HCT116 (cell line): ENCODE data around the gene PRELID2. TPM values are rescaled to one million over a fixed set of nuclear protein-coding genes. Genes with fewer than 3 reads are reported as not detected.

ENCODE experiments used
- ATAC-seq: fragments of 200-7000 bp; cut with Tn5 transposase; 2 replicates; pipeline ENCODE4 v1.9.1; 2020; ENCODE audit warnings: mild to moderate bottlenecking, moderate library complexity
- BruUV-seq: library from RNA; stranded (reverse); fragments of 400-500 nt; replicated peaks from 2 replicates; lab custom pipeline; 2021; lab: Mats Ljungman, UMichigan
- CTCF ChIA-PET: fragments of 300-600 bp; sonication (Branson Sonifier 250); formaldehyde crosslinking; loops from one replicate; lab custom pipeline; 2021; ENCODE audit warnings: antibody characterized with exemption; lab: Charles Lee
- POLR2A ChIA-PET: fragments of 300-600, 350-600 bp; sonication (Branson Sonifier 250); formaldehyde crosslinking; loops from one replicate; lab custom pipeline; 2021; ENCODE audit warnings: antibody characterized with exemption; lab: Charles Lee
- RAD21 ChIA-PET, 2 experiments: fragments of 300-600 bp; sonication (Branson Sonifier 250); formaldehyde crosslinking; loops; one replicate each; lab custom pipeline; 2023; ENCODE audit warnings: low total read pairs in 2 of 2; ENCODE audit not compliant: uncharacterized antibody in 2 of 2, unreplicated experiment in 2 of 2, low non-redundant PET in 1 of 2; lab: Charles Lee
- DNase-seq: peaks from one replicate; pipeline ENCODE4 v3.0.0-alpha.2; 2010; ENCODE audit warnings: low read depth, low spot score
- H2AFZ ChIP-seq: fragments of 200-600 bp; shearing (Covaris generic), sonication (generic); 2 replicates; pipeline ENCODE4 v1.6.1; 2017; ENCODE audit warnings: low read depth, mixed run types, mixed read lengths, antibody characterized with exemption, low read length; ENCODE audit not compliant: poor library complexity, severe bottlenecking
- H3K27ac ChIP-seq: 2 replicates; pipeline ENCODE4 v1.5.1; 2012; ENCODE audit warnings: low read depth, low read length
- H3K27me3 ChIP-seq: fragments of 200-600 bp; sonication (generic); 2 replicates; pipeline ENCODE4 v1.6.1; 2016; ENCODE audit warnings: mixed run types, low read length, mixed read lengths; ENCODE audit not compliant: insufficient read depth
- H3K36me3 ChIP-seq, 2 experiments: fragments of 200-500 bp in 1 of 2; fragments of 200-600 bp in 1 of 2; sonication (Bioruptor generic) in 1 of 2; sonication (generic) in 1 of 2; 2 replicates each; pipeline versions ENCODE4 v1.5.1 to v1.6.1; 2014 to 2016; ENCODE audit warnings: low read length in 2 of 2, inconsistent platforms in 1 of 2, mixed read lengths in 1 of 2, mixed run types in 1 of 2; ENCODE audit not compliant: insufficient read depth in 2 of 2, control insufficient read depth in 1 of 2
- H3K4me1 ChIP-seq, 2 experiments: fragments of 200-600 bp in 1 of 2; sonication (generic) in 1 of 2; 2 replicates each; pipeline versions ENCODE4 v1.5.1 to v1.6.1; 2012 to 2017; ENCODE audit warnings: low read length in 2 of 2, inconsistent platforms in 1 of 2, mild to moderate bottlenecking in 1 of 2, mixed read lengths in 1 of 2, mixed run types in 1 of 2, moderate library complexity in 1 of 2; ENCODE audit not compliant: insufficient read depth in 2 of 2, control insufficient read depth in 1 of 2
- H3K4me2 ChIP-seq: fragments of 200-600 bp; sonication (generic); 2 replicates; pipeline ENCODE4 v1.6.1; 2017; ENCODE audit warnings: mixed run types, low read length, mixed read lengths
- H3K4me3 ChIP-seq, 2 experiments: fragments of 200-600 bp in 1 of 2; sonication (generic) in 1 of 2; replicated peaks in 1 of 2; 2 replicates each; pipeline ENCODE4 v1.5.1; 2011 to 2016; ENCODE audit warnings: low read length in 2 of 2, control low read depth in 1 of 2, low read depth in 1 of 2, mild to moderate bottlenecking in 1 of 2, mixed read lengths in 1 of 2, mixed run types in 1 of 2
- H3K79me2 ChIP-seq: fragments of 200-600 bp; sonication (generic); 2 replicates; pipeline ENCODE4 v1.6.1; 2017; ENCODE audit warnings: mild to moderate bottlenecking, mixed run types, low read length, moderate library complexity, mixed read lengths; ENCODE audit not compliant: insufficient read depth
- H3K9ac ChIP-seq: fragments of 200-600 bp; sonication (generic); 2 replicates; pipeline ENCODE4 v1.6.1; 2016; ENCODE audit warnings: low read length, mixed read lengths
- H3K9me2 ChIP-seq: fragments of 200-600 bp; sonication (generic), shearing (Covaris generic); 2 replicates; pipeline ENCODE4 v1.6.1; 2017; ENCODE audit warnings: mixed run types, mild to moderate bottlenecking, moderate library complexity; ENCODE audit not compliant: insufficient read depth
- H3K9me3 ChIP-seq, 2 experiments: fragments of 200-500 bp in 1 of 2; fragments of 200-600 bp in 1 of 2; sonication (Bioruptor generic) in 1 of 2; sonication (generic) in 1 of 2; 2 replicates each; pipeline ENCODE4 v1.6.1; 2014 to 2017; ENCODE audit warnings: low read length in 2 of 2, mixed read lengths in 2 of 2, inconsistent platforms in 1 of 2, low read depth in 1 of 2, mild to moderate bottlenecking in 1 of 2, mixed run types in 1 of 2, moderate library complexity in 1 of 2; ENCODE audit not compliant: control insufficient read depth in 1 of 2, insufficient read depth in 1 of 2
- H4K20me1 ChIP-seq: fragments of 200-600 bp; sonication (generic), shearing (Covaris generic); 2 replicates; pipeline ENCODE4 v1.6.1; 2017; ENCODE audit warnings: mixed run types, mild to moderate bottlenecking, moderate library complexity; ENCODE audit not compliant: insufficient read depth
- CBX3 ChIP-seq: IDR thresholded peaks from 2 replicates; pipeline ENCODE4 v1.6.1; 2012; ENCODE audit warnings: low read depth
- CEBPB ChIP-seq: IDR thresholded peaks from 2 replicates; pipeline ENCODE4 v1.6.1; 2012; ENCODE audit warnings: low read depth
- ELF1 ChIP-seq: IDR thresholded peaks from 2 replicates; pipeline ENCODE4 v1.6.1; 2012; ENCODE audit warnings: low read depth, borderline replicate concordance
- EZH2phosphoT487 ChIP-seq: fragments of 200-600 bp; IDR thresholded peaks from 2 replicates; pipeline ENCODE4 v1.6.1; 2018; ENCODE audit warnings: antibody characterized with exemption, borderline replicate concordance
- FOSL1 ChIP-seq: IDR thresholded peaks from 2 replicates; pipeline ENCODE4 v1.6.1; 2012; ENCODE audit warnings: low read depth
- POLR2A ChIP-seq: IDR thresholded peaks from 2 replicates; pipeline ENCODE4 v1.7.0; 2011; ENCODE audit warnings: borderline replicate concordance; ENCODE audit not compliant: insufficient read depth, insufficient read length; ENCODE audit errors: extremely low read depth
- POLR2AphosphoS5 ChIP-seq: IDR thresholded peaks from 2 replicates; pipeline ENCODE4 v1.6.1; 2011; ENCODE audit warnings: mild to moderate bottlenecking, low read depth, low read length, moderate library complexity
- REST ChIP-seq: IDR thresholded peaks from 2 replicates; pipeline ENCODE4 v1.6.1; 2012; ENCODE audit warnings: low read depth
- SIN3A ChIP-seq: IDR thresholded peaks from 2 replicates; pipeline ENCODE4 v1.6.1; 2012; ENCODE audit warnings: low read depth
- SP1 ChIP-seq: IDR thresholded peaks from 2 replicates; pipeline ENCODE4 v1.6.1; 2012; ENCODE audit warnings: low read depth
- TCF7L2 ChIP-seq: IDR thresholded peaks from 2 replicates; pipeline ENCODE4 v1.7.0; 2011; ENCODE audit warnings: borderline replicate concordance, inconsistent platforms; ENCODE audit not compliant: insufficient read depth, insufficient read length; ENCODE audit errors: extremely low read depth
- YY1 ChIP-seq: IDR thresholded peaks from 2 replicates; pipeline ENCODE4 v1.6.1; 2011; ENCODE audit warnings: low read length, low read depth, moderate library complexity, mild to moderate bottlenecking; ENCODE audit not compliant: insufficient replicate concordance; ENCODE audit errors: extremely low read depth
- ZFX ChIP-seq: fragments of 450-650 bp; IDR thresholded peaks from 2 replicates; pipeline ENCODE4 v1.6.1; 2017
- intact Hi-C: fragments of 100-400 bp; cut with micrococcal nuclease; formaldehyde crosslinking; loops from 2 replicates; pipeline ENCODE4 v1.10.0; 2022
- total RNA-seq: library from RNA; stranded (reverse); gene quantifications from one replicate; pipeline ENCODE4 v1.2.1, GENCODE V29; 2021; ENCODE audit not compliant: unreplicated experiment
- TF ChIP-seq, protein P1 (sequence below), 3 experiments: fragments of 200-600 bp in 1 of 3; sonication (generic) in 1 of 3; IDR thresholded peaks in 2 of 3; conservative IDR thresholded peaks in 1 of 3; 2 replicates each; pipeline ENCODE4 v1.5.1; 2012 to 2017; ENCODE audit warnings: low read depth in 2 of 3, low read length in 2 of 3, antibody characterized with exemption in 1 of 3, borderline replicate concordance in 1 of 3, control low read depth in 1 of 3, mild to moderate bottlenecking in 1 of 3, mixed read lengths in 1 of 3, mixed run types in 1 of 3, moderate library complexity in 1 of 3; ENCODE audit not compliant: insufficient read depth in 1 of 3

PRELID2 gene
- total RNA-seq, 1 experiment from 2014 or later, result 20.1 TPM

GRCh38 chr5:145854651-145855258, 19.6 kb upstream of the PRELID2 start (continued):
- TF ChIP-seq REST (no peak), EZH2phosphoT487 (no peak), ZFX (peak; percentile 33; the same call in 1 of the 2 replicates)
- TF ChIP-seq, all 23 proteins: peak for 7

GRCh38 chr5:145853781-145854376, 18.7 kb upstream of the PRELID2 start:
- Histone ChIP-seq H3K79me2 (no peaks in the 10 kb centered on the region), H3K27ac (no peak overlapping the region), H4K20me1 (no peaks in the 10 kb centered on the region), H3K9ac (no peak overlapping the region), H3K4me3 (no peak overlapping the region), H3K36me3 (no peaks in the 10 kb centered on the region), H3K4me2 (peak overlapping the region; percentile 70), H3K9me3 (no peaks in the 10 kb centered on the region), H3K27me3 (no peaks in the 10 kb centered on the region), H3K9me2 (no peaks in the 10 kb centered on the region), H3K4me1 (peaks cover 12 to 37% of the 10 kb centered on the region in 2 experiments), H2AFZ (peak overlapping the region; percentile 86)
- RAD21 ChIA-PET, result no interaction called here
- intact Hi-C loops, result no loop called here
- TF ChIP-seq EZH2phosphoT487 (no peak), SIN3A (no peak), CEBPB (no peak), ELF1 (no peak), YY1 (no peak), CBX3 (no peak), SP1 (no peak), POLR2AphosphoS5 (no peak), FOSL1 (no peak), TCF7L2 (no peak), POLR2A (no peak)
- TF ChIP-seq, protein P1, sequence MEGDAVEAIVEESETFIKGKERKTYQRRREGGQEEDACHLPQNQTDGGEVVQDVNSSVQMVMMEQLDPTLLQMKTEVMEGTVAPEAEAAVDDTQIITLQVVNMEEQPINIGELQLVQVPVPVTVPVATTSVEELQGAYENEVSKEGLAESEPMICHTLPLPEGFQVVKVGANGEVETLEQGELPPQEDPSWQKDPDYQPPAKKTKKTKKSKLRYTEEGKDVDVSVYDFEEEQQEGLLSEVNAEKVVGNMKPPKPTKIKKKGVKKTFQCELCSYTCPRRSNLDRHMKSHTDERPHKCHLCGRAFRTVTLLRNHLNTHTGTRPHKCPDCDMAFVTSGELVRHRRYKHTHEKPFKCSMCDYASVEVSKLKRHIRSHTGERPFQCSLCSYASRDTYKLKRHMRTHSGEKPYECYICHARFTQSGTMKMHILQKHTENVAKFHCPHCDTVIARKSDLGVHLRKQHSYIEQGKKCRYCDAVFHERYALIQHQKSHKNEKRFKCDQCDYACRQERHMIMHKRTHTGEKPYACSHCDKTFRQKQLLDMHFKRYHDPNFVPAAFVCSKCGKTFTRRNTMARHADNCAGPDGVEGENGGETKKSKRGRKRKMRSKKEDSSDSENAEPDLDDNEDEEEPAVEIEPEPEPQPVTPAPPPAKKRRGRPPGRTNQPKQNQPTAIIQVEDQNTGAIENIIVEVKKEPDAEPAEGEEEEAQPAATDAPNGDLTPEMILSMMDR (IDR thresholded peaks at IDR 0.05 in 2 of 3, conservative IDR thresholded peaks at IDR 0.05 in 1 of 3; ENCODE audit: borderline replicate concordance in 1 of 3, insufficient read depth in 1 of 3, low read depth in 2 of 3, low read length in 2 of 3), result no peak
- no peak for DNase-seq
- no peak for ATAC-seq
- POLR2A ChIA-PET, result no interaction called here
- BruUV-seq, result no TSS peak
- CTCF ChIA-PET, result no interaction called here
